ENCODE results near the gene PTBP2.
"Not testable (repeated sequence)": the region's sequence is repeated elsewhere in the genome, so short reads cannot be mapped to it uniquely, and the experiment has no call there.

PTBP2 gene

GRCh38 chr1:96741335-96741734 is 19.8 kb downstream of the PTBP2 start:
- DNase-seq = no peak

- DNase-seq = no peak
Measured at GRCh38 chr1:96746440-96747420, 25.1 kb downstream of the PTBP2 start.

DNA sequence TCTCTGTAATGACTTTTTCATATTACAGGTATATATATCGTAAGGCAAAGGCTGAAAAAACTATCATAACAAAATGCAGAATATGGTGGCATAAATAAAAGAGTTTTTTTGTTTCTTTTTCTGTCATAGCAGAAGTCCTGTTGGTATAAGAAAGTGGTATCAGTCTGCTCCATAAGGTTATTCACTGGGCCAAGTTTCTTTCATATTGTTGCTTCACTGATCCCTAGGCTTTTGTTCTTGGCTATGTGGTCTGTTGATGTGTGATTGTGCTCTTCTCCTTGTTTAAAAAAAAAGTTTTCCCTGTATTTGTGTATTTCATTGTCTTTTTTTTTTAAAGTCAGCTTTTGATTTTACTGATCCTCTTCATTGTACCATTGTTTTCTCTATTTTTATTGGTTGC is 26.0 kb downstream of the PTBP2 start:
- no peak for DNase-seq

- DNase-seq = no peak
Measured at GRCh38 chr1:96748078-96748477, 26.5 kb downstream of the PTBP2 start.

GRCh38 chr1:96749618-96750017 is 28.0 kb downstream of the PTBP2 start:
- DNase-seq = no peak

GRCh38 chr1:96752394-96752793 is 30.8 kb downstream of the PTBP2 start:
- DNase-seq = no peak

- no peak for DNase-seq
Measured at GRCh38 chr1:96756789-96757188, 35.2 kb downstream of the PTBP2 start.

GRCh38 chr1:96762586-96762985 is 41.0 kb downstream of the PTBP2 start:
- not testable (repeated sequence) for DNase-seq

DNA sequence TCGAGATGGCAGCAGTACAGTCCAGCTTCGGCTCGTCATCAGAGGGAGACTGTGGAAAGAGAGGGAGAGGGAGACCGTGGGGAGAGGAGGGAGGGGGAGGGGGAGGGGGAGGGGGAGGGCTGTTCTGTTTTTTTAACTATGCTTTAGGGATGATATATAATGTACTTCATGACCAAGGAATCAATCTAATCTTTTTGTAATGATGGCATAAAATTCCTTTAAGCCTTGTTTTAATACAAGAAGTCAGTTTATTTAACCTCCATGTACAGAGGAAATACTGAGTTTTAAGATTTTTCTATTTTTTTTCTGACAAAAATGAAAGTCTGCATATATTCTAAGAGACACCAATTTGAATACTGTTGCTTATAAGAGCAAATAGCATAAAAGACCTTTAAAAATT is 41.9 kb downstream of the PTBP2 start:
- DNase-seq = no peak

DNA sequence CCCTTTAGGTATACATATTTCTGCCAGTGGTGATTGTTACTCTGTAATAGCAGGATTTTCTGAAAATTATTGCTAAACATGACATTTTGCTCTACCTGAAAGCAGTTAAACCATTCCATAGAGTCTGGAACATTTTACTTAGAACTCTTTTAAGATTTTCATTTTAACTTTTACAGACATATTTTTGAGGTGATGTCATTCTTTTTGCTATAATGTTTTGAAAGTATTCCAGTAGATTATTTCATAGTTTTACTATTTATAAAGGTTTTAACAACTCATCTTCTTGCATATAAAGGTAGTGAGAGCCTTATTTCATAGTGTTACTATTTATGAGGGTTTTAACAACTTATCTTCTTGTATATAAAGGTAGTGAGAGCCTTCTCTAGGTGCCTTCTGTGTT is 42.9 kb downstream of the PTBP2 start:
- DNase-seq = no peak

DNA sequence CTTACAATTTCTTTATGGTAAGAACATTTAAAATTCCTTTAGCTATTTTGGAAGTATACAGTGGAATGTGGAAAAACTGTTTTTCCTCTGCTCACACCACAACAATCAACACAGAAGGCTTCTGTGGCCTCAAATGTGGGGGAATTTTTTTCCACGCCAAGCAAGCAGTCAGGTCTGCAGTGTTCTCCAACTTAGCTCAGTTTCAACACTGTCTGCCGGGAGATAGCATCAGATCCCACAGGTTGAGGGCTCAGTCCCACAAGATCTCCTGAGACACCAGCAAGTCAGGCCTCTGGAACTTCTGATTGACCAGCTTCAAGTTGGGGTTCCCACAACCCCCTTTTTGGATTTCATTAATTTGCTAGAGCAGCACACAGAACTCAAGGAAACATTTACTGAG is 50.3 kb downstream of the PTBP2 start:
- no peak for DNase-seq

DNA sequence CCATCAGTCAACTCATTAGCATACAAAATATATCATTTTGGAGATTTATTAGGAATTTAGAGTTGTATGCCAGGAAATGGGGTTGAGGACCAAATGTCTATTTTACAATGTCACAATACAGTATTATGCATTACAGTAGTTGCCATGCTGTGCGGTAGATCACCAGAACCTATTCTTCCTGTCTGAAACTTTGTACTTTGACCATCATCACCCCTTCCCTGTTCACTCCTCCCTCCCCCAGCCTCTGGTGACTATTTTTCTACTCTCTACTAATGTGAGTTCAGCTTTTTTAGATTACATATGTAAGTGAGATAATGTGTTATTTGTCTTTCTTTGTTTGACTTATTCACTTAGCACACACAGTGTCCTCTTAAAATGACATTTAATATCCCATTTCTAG is 50.8 kb downstream of the PTBP2 start:
- no peak for DNase-seq

DNA sequence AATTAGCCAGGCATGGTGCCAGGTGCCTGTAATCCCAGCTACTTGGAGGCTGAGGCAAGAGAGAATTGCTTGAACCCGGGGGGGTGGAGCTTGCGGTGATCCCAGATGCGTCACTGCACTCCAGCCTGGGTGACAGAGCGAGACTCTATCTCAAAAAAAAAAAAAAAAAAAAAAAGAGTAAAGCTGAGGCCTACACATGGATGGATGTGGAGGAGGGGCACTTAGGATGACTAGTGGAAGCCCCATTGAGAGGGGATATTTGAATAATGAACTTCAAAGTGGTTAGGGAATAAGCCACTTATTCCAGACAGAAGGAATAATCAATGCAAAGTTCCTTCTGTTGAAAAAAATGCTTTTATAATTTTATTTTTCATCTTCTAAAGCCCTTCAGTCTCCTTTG is 51.4 kb downstream of the PTBP2 start:
- no peak for DNase-seq

- no peak for DNase-seq
Measured at GRCh38 chr1:96782206-96782605, 60.6 kb downstream of the PTBP2 start.

- no peak for DNase-seq
Measured at GRCh38 chr1:96782856-96783255, 61.3 kb downstream of the PTBP2 start.

DNA sequence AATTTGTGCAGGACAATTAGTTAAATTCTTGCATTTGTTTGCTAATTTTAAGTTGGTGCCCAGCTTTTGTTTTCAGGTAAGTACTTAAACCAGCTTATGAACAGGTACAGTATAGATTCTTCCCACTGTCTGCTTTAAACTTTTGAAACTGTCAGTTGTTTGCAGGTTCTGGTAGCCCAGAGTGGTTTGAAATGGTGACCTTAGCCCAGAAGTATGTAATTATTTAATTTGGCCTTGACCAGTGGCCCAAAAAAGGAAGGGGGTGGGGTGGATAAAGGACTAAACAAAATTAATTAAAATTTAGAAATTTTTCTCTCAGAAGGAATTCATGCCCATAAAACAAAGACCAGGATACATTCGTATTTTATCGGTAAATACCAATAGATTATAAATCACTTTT is 69.0 kb downstream of the PTBP2 start:
- no peak for DNase-seq

GRCh38 chr1:96792220-96792619 is 70.6 kb downstream of the PTBP2 start:
- no peak for DNase-seq

- DNase-seq = not testable (repeated sequence)
Measured at GRCh38 chr1:96801696-96802095, 80.1 kb downstream of the PTBP2 start.

DNA sequence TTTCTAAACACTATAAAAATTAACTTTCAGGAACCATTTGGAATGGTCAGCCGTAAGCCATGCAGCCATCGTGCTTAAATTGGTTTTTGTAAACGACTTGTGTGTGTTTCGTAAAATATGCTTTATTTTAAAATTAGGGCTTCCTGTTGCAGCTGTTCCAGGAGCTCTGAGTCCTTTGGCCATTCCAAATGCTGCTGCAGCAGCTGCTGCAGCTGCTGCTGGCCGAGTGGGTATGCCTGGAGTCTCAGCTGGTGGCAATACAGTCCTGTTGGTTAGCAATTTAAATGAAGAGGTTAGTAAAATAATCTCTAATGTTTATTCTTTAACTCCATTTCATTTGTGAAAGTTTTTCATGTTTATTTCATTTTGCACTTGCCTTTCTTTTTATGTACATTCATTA is 83.1 kb downstream of the PTBP2 start:
- no peak for DNase-seq

- no peak for DNase-seq
Measured at GRCh38 chr1:96808191-96808590, 86.6 kb downstream of the PTBP2 start.

DNA sequence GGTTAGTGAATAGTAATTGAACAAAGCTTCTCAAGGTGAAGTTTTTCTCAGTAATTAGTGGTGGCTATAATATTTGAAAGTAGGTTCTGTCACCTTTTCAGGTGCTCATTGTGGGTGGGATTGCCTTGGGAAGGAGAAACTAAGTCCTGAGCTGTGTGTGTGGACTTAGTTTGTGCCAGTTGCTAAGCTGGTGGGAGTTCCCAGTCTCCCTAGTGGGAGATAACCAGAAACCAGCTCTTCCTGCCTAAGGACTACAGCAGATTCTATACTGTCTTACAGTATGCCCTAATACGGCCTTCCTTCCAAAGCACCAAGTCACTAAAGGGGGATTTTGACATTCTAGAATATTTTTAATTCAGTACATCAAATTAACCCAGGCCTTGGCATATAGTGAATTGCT is 94.3 kb downstream of the PTBP2 start:
- DNase-seq = no peak

DNA sequence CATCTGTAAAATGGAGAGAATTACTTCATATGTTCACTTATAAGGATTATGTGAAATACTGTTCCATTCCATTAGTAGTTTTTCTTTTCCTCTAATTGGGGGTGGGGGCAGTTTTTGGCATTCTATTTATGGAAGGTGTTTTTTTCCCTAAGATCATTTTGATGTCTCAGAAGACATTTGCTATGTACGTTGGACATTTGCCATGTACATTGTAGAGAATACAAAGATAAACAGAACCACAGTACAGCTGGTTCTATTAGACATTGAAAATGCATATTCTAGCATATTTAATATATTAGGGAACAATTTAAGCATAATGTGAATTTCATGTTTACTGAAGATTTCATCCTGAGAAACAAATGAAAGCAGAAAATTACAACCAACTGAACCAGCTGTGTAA is 98.5 kb downstream of the PTBP2 start:
- DNase-seq = no peak

DNA sequence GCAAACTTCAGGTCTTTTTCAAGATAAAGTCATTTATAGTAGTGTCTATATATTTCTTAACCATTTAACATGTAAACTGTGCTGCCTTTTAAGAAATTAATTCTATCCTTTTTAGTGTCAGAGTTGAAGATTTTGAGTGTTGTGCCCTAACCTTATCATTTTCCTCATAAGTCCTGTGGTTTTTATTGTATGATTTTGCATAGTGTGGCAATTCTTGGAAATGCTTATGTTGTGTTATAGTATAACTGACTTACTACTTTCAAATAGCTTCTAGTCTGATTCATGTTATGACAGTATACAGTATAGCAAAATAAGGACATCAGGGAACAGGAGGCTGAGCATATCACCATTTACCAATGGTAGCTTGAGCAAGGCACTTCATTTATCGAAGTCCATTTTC is 99.1 kb downstream of the PTBP2 start:
- DNase-seq = no peak

GRCh38 chr1:96825231-96825630 is 103.6 kb downstream of the PTBP2 start:
- no peak for DNase-seq
